IPS-20b (cell line): ENCODE results near the gene METTL2B.

Experiments used
- H3K27ac ChIP-seq: one replicate; pipeline ENCODE4 v1.5.1; 2013; ENCODE audit warnings: low read length
- H3K27me3 ChIP-seq: 2 replicates; pipeline ENCODE4 v1.6.1; 2013; ENCODE audit warnings: mild to moderate bottlenecking, low read length, inconsistent platforms; ENCODE audit not compliant: insufficient read depth
- H3K36me3 ChIP-seq: 2 replicates; pipeline ENCODE4 v1.6.1; 2013; ENCODE audit warnings: low read depth, mild to moderate bottlenecking, inconsistent platforms, low read length, moderate library complexity; ENCODE audit not compliant: insufficient read depth
- H3K4me1 ChIP-seq: 2 replicates; pipeline ENCODE4 v1.6.1; 2013; ENCODE audit warnings: mild to moderate bottlenecking, control low read depth, inconsistent platforms, low read length, moderate library complexity; ENCODE audit not compliant: insufficient read depth
- H3K4me3 ChIP-seq: 2 replicates; pipeline ENCODE4 v1.5.1; 2013; ENCODE audit warnings: mild to moderate bottlenecking, low read length, inconsistent platforms
- H3K9ac ChIP-seq: 2 replicates; pipeline ENCODE4 v1.6.1; 2013; ENCODE audit warnings: low read depth, mild to moderate bottlenecking, inconsistent platforms, low read length, moderate library complexity
- H3K9me3 ChIP-seq: 2 replicates; pipeline ENCODE4 v1.6.1; 2013; ENCODE audit warnings: mild to moderate bottlenecking, low read depth, low read length, inconsistent platforms; ENCODE audit not compliant: insufficient read depth

METTL2B gene

GRCh38 chr7:128446306-128446705 is 30.2 kb upstream of the METTL2B start:
- H3K9ac ChIP-seq: no peak overlapping the region
- no peaks in the 10 kb centered on the region for H3K9me3 ChIP-seq
- no peaks in the 10 kb centered on the region for H3K27me3 ChIP-seq
- H3K4me1 ChIP-seq: no peaks in the 10 kb centered on the region
- no peak overlapping the region for H3K4me3 ChIP-seq
- no peaks in the 10 kb centered on the region for H3K36me3 ChIP-seq
- no peak overlapping the region for H3K27ac ChIP-seq

GRCh38 chr7:128447941-128448564 is 28.5 kb upstream of the METTL2B start:
- H3K4me3 ChIP-seq: no peak overlapping the region
- H3K27ac ChIP-seq: no peak overlapping the region
- H3K9ac ChIP-seq: no peak overlapping the region; the same call in 1 of the 2 replicates
- no peaks in the 10 kb centered on the region for H3K27me3 ChIP-seq
- H3K36me3 ChIP-seq: no peaks in the 10 kb centered on the region
- no peaks in the 10 kb centered on the region for H3K9me3 ChIP-seq
- peaks cover 3% of the 10 kb centered on the region; the same call in 1 of the 2 replicates for H3K4me1 ChIP-seq

DNA sequence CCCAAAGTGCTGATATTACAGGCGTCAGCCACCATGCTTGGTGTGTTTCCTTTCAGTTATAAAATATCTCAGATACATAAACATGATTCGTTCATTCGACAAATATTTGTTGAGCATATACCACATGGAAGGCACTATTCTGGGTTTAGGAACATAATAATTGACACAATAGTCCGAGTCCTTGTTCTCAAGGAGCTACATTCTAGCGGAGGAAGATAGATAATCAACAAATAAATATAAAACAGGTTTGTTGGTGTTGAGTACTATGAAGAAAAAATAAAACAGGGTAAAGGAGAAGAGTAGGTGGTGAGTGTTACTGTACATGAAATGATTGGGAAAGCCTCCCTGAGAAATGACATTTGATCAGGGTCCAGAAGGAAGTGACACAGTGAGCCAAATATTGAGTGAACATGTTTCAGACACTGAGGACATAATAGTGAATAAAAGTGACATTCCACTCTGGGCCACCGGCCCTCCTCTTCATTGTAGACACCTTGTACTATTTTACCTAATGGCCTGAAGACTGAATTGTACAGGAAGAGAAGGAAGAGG is 27.7 kb upstream of the METTL2B start:
- peaks cover 6% of the 10 kb centered on the region for H3K4me1 ChIP-seq
- H3K4me3 ChIP-seq: no peak overlapping the region
- H3K27ac ChIP-seq: no peak overlapping the region
- H3K9me3 ChIP-seq: no peaks in the 10 kb centered on the region
- no peak overlapping the region for H3K9ac ChIP-seq
- no peaks in the 10 kb centered on the region for H3K36me3 ChIP-seq
- H3K27me3 ChIP-seq: no peaks in the 10 kb centered on the region

- H3K4me3 ChIP-seq: no peak overlapping the region
- H3K4me1 ChIP-seq: peaks cover 15% of the 10 kb centered on the region
- no peaks in the 10 kb centered on the region for H3K9me3 ChIP-seq
- H3K36me3 ChIP-seq: no peaks in the 10 kb centered on the region
- no peak overlapping the region for H3K9ac ChIP-seq
- H3K27me3 ChIP-seq: peaks cover 6% of the 10 kb centered on the region; the same call in 1 of the 2 replicates
- no peak overlapping the region for H3K27ac ChIP-seq
Observed at GRCh38 chr7:128450409-128450808, 26.1 kb upstream of the METTL2B start.

DNA sequence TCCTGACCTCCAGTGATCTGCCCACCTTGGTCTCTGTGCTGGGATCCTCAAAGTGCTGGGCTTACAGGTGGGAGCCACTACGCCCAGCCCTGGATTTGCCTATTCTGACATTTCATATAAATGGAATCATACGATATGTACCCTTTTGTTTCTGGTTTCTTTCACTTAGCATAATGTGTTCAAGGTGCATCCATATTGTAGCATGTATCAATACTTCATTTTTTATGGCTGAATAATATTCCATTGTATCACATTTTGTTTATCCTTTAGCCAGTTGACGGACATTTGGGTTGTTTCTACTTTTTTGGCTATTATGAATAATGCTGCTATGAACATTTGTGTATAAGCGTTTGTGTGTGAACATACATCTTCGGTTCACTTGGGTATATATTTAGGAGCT is 25.6 kb upstream of the METTL2B start:
- H3K9me3 ChIP-seq: no peaks in the 10 kb centered on the region
- no peak overlapping the region for H3K9ac ChIP-seq
- H3K27me3 ChIP-seq: peaks cover 6% of the 10 kb centered on the region; the same call in 1 of the 2 replicates
- H3K36me3 ChIP-seq: no peaks in the 10 kb centered on the region
- H3K4me3 ChIP-seq: no peak overlapping the region
- H3K27ac ChIP-seq: no peak overlapping the region
- H3K4me1 ChIP-seq: peaks cover 15% of the 10 kb centered on the region

DNA sequence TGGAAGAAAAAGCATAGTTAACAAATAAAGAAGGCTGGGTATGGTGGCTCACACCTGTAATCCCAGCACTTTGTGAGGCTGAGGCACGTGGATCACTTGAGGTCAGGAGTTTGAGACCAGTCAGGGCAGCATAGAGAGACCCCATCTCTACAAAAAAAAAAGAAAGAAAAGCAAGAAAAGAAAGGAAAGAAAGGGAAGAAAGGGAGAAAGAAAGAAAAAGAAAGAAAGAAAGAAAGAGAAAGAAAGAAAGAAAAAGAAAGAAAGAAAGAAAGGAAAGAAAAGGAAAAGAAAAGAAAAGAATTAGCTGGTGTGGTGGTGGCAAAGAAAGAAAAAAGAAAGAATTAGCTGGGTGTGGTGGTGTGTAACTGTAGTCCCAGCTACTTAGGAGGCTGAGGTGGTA is 24.0 kb upstream of the METTL2B start:
- peaks cover 6% of the 10 kb centered on the region; the same call in 1 of the 2 replicates for H3K27me3 ChIP-seq
- peaks cover 7% of the 10 kb centered on the region for H3K36me3 ChIP-seq
- no peaks in the 10 kb centered on the region for H3K9me3 ChIP-seq
- peaks cover 20% of the 10 kb centered on the region for H3K4me1 ChIP-seq
- H3K9ac ChIP-seq: no peak overlapping the region
- H3K27ac ChIP-seq: no peak overlapping the region
- H3K4me3 ChIP-seq: no peak overlapping the region

DNA sequence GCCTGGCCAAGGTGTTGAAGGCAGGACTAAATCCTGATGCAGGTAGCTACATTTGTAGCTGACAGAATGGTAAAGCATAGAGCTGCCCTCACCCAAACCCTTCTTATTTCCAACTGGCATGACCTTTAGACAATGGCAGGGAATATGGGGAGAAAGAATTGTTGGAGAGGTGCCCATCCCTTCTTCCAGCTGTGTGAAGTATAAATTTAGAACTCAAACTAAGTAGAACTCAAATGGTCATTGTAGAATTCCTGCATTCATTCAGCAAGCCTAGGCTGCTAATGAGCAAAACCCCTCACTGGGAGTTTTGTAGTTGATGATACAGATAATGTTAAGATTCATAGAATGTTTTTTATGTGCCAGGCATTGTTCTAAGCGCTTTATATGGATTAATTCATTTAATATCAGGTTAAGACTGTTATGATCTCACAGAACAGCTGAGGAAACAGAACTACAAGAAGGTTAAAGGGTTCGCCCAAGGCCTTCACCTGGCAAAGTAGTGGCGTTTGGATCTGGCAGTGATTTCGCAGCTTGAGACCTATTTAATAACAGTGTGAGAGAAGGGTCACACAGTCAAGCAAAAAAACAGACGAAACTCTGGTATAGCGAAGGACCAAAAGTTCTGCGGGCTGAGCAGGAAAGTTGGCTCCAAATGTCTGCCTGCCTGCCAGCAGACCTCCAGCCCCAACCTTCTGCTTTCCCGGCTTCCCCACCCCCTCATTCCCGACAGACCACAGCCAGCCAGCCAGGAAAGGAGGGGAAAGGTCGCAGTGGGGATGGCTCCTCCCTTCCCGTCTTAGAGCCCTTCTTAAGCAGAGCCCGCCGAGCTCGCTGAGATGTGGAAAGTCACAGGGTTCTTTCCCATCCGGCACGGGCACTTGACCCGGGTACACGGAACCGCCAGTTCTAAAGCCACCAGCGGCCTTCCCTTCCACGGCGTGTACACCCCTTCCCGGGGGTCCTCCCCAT is 22.4 kb upstream of the METTL2B start:
- Histone ChIP-seq H3K36me3 (peaks cover 22% of the 10 kb centered on the region), H3K27ac (no peak overlapping the region), H3K9ac (peak overlapping the region; percentile 62; the same call in 1 of the 2 replicates), H3K27me3 (peaks cover 6% of the 10 kb centered on the region; the same call in 1 of the 2 replicates), H3K4me3 (peak overlapping the region; percentile 61), H3K9me3 (no peaks in the 10 kb centered on the region), H3K4me1 (peaks cover 20% of the 10 kb centered on the region)

GRCh38 chr7:128454808-128455542 is 21.6 kb upstream of the METTL2B start:
- peaks cover 20% of the 10 kb centered on the region for H3K4me1 ChIP-seq

DNA sequence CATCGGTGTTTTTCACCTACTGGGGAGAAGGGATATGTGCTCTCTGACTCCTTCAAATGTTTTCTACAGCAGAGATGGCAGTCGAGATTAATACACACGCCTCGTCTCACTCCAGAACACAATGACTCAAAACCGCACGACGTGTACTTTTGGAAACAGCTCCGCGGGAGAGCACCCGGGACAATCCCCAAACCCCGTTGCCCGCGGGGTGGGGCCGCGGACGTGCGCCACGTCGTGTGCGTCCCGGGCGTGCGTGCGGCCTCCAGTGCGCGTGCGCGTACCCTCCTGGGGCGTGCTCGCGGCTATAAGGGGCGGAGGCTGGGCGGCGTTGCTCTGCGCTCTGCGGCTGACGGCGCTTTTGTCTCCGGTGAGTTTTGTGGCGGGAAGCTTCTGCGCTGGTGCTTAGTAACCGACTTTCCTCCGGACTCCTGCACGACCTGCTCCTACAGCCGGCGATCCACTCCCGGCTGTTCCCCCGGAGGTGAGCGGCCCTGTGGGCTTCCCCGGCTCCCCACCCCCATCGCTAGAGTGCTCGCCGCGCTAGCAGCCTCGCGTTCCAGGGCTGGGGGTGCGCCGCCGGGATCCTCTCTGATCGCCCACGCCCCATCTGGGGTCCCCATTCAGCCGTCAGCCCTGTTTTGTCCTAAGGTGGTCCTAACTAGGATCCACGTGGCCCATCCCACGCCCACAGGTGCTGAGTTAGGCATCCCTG is 20.8 kb upstream of the METTL2B start, which contains the start of gene HILPDA:
Gene HILPDA, plus strand, starts transcription at position 336 of the 712 bp plus-strand sequence. CDS start 1,391 bp downstream, outside the sequence.
- peak within 1 kb of the TSS; percentile 100 for H3K9ac ChIP-seq
- peaks cover 20% of the 10 kb centered on the region for H3K4me1 ChIP-seq
- H3K27me3 ChIP-seq: peaks cover 6% of the 10 kb centered on the region; the same call in 1 of the 2 replicates
- peaks cover 28% of the 10 kb centered on the region for H3K36me3 ChIP-seq
- H3K9me3 ChIP-seq: no peaks in the 10 kb centered on the region
- peak within 1 kb of the TSS; percentile 97 for H3K27ac ChIP-seq
- H3K4me3 ChIP-seq: peak within 1 kb of the TSS; percentile 100

More at GRCh38 chr7:128454808-128455542, 21.6 kb upstream of the METTL2B start:
- H3K9ac ChIP-seq: peak overlapping the region; percentile 100; the same call in 1 of the 2 replicates
- peaks cover 28% of the 10 kb centered on the region for H3K36me3 ChIP-seq
- H3K27ac ChIP-seq: no peak overlapping the region
- H3K9me3 ChIP-seq: no peaks in the 10 kb centered on the region
- peaks cover 6% of the 10 kb centered on the region; the same call in 1 of the 2 replicates for H3K27me3 ChIP-seq
- peak overlapping the region; percentile 100 for H3K4me3 ChIP-seq

GRCh38 chr7:128456255-128456725 is 20.3 kb upstream of the METTL2B start:
- Histone ChIP-seq H3K36me3 (peaks cover 28% of the 10 kb centered on the region), H3K9me3 (no peaks in the 10 kb centered on the region), H3K9ac (peak overlapping the region; percentile 100), H3K27ac (peak overlapping the region; percentile 97), H3K27me3 (peaks cover 6% of the 10 kb centered on the region; the same call in 1 of the 2 replicates), H3K4me1 (peaks cover 20% of the 10 kb centered on the region), H3K4me3 (peak overlapping the region; percentile 100)
